Fibroblast of lung (primary cell): ENCODE results near the gene ITPR2.

Source experiments
- EZH2 ChIP-seq: IDR thresholded peaks from 2 replicates; pipeline ENCODE4 v1.5.1; 2012; ENCODE audit warnings: low read length, control low read depth, mild to moderate bottlenecking; ENCODE audit errors: missing control alignments
- TF ChIP-seq, protein P1 (sequence below), 2 donors: IDR thresholded peaks in 1 of 2; conservative IDR thresholded peaks in 1 of 2; 1 replicate in 1 of 2; 2 replicates in 1 of 2; pipeline ENCODE4 v1.5.1; 2011 to 2012; ENCODE audit warnings: low read length in 2 of 2, control low read depth in 1 of 2, inconsistent platforms in 1 of 2, low read depth in 1 of 2, mild to moderate bottlenecking in 1 of 2

- TF ChIP-seq, protein P1, sequence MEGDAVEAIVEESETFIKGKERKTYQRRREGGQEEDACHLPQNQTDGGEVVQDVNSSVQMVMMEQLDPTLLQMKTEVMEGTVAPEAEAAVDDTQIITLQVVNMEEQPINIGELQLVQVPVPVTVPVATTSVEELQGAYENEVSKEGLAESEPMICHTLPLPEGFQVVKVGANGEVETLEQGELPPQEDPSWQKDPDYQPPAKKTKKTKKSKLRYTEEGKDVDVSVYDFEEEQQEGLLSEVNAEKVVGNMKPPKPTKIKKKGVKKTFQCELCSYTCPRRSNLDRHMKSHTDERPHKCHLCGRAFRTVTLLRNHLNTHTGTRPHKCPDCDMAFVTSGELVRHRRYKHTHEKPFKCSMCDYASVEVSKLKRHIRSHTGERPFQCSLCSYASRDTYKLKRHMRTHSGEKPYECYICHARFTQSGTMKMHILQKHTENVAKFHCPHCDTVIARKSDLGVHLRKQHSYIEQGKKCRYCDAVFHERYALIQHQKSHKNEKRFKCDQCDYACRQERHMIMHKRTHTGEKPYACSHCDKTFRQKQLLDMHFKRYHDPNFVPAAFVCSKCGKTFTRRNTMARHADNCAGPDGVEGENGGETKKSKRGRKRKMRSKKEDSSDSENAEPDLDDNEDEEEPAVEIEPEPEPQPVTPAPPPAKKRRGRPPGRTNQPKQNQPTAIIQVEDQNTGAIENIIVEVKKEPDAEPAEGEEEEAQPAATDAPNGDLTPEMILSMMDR (conservative IDR thresholded peaks at IDR 0.05 in 1 of 2, IDR thresholded peaks at IDR 0.05 in 1 of 2; ENCODE audit: low read depth in 1 of 2, low read length in 2 of 2): no peak
- TF ChIP-seq EZH2: no peak
These were observed 281.6 kb downstream of the ITPR2 start for GRCh38 chr12:26551385-26551784.
